Astrocyte of the cerebellum (primary cell): ENCODE measurements around the gene FBLIM1.

Source experiments
- DNase-seq: peaks from one replicate; pipeline ENCODE4 v3.0.0-alpha.2; 2011; ENCODE audit warnings: low read depth
- H3K4me3 ChIP-seq: 2 replicates; pipeline ENCODE4 v1.5.1; 2011; ENCODE audit warnings: mild to moderate bottlenecking, low read depth, low read length, moderate library complexity
- CTCF ChIP-seq: IDR thresholded peaks from 2 replicates; pipeline ENCODE4 v1.5.1; 2012; ENCODE audit warnings: low read length, low read depth, moderate library complexity, mild to moderate bottlenecking; ENCODE audit errors: missing control alignments
- in situ Hi-C: cut with HindIII; loops from 2 replicates; pipeline ENCODE4 v1.10.0; 2017; ENCODE audit warnings: low sequenced_read_pairs

The FBLIM1 gene

GRCh38 chr1:15833069-15833679 is 74.6 kb downstream of the FBLIM1 start:
- no peak for TF ChIP-seq CTCF
- in situ Hi-C loops: no loop called here
- DNase-seq: no peak

GRCh38 chr1:15833842-15834405 is 75.3 kb downstream of the FBLIM1 start:
- peak overlapping the region; percentile 77 for H3K4me3 ChIP-seq
- DNase-seq: no peak
- TF ChIP-seq CTCF: no peak
- in situ Hi-C loops: no loop called here

More at GRCh38 chr1:15833069-15833679, 74.6 kb downstream of the FBLIM1 start:
- peak overlapping the region; percentile 77 for H3K4me3 ChIP-seq

GRCh38 chr1:15834406-15835204 is 76.0 kb downstream of the FBLIM1 start:
- peak; percentile 83 for DNase-seq
- H3K4me3 ChIP-seq: peak overlapping the region; percentile 77
- in situ Hi-C loops: no loop called here

GRCh38 chr1:15835205-15835740 is 76.7 kb downstream of the FBLIM1 start:
- no peak for DNase-seq
- no peak for TF ChIP-seq CTCF
- in situ Hi-C loops: no loop called here
- H3K4me3 ChIP-seq: peak overlapping the region; percentile 77

More at GRCh38 chr1:15834406-15835204, 76.0 kb downstream of the FBLIM1 start:
- TF ChIP-seq CTCF: no peak

- peak; percentile 97 for DNase-seq
- in situ Hi-C loops: no loop called here
- peak overlapping the region; percentile 77 for H3K4me3 ChIP-seq
- no peak for TF ChIP-seq CTCF
These were observed 77.3 kb downstream of the FBLIM1 start for GRCh38 chr1:15835741-15836510.
